SKM-1 treated with dmso at 0.1 percent for 144 hours (cell line): ENCODE measurements around the gene INPP5D.
"Not testable (repeated sequence)": the region's sequence is repeated elsewhere in the genome, so short reads cannot be mapped to it uniquely, and the experiment has no call there.

Experiments used
- DNase-seq: peaks from one replicate; lab custom pipeline; 2025; ENCODE audit not compliant: unreplicated experiment; lab: John Stamatoyannopoulos, UW

The INPP5D gene

DNA sequence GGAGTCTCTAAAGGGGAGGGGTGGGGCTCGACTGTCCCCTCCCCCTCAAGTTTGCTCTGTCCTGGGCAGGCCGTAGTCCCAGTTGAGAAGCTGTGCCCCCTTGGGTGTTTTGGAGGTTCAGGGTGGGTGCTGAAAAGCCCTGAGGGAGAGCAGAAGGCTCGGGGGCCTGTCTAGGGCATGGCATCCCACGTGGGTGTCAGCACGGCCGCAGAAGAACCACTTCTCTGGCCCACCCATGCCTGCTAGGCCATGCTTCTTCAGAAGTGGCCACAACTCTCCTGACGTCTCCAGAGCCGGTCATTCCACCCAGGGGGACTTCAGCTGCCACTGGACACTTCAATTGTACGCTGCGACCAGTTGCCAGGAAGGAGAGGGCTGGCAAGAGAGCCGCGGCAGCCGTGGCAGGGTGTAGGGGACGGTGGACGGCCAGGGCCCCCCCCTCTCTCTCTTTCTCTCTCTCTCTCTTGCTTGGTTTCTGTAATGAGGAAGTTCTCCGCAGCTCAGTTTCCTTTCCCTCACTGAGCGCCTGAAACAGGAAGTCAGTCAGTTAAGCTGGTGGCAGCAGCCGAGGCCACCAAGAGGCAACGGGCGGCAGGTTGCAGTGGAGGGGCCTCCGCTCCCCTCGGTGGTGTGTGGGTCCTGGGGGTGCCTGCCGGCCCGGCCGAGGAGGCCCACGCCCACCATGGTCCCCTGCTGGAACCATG, at the start of gene INPP5D:
TSS of gene INPP5D (plus strand) at position 546 of the 704 bp plus-strand sequence. CDS start at position 683, 137 bp downstream.
- DNase-seq, result peak; percentile 94

DNA sequence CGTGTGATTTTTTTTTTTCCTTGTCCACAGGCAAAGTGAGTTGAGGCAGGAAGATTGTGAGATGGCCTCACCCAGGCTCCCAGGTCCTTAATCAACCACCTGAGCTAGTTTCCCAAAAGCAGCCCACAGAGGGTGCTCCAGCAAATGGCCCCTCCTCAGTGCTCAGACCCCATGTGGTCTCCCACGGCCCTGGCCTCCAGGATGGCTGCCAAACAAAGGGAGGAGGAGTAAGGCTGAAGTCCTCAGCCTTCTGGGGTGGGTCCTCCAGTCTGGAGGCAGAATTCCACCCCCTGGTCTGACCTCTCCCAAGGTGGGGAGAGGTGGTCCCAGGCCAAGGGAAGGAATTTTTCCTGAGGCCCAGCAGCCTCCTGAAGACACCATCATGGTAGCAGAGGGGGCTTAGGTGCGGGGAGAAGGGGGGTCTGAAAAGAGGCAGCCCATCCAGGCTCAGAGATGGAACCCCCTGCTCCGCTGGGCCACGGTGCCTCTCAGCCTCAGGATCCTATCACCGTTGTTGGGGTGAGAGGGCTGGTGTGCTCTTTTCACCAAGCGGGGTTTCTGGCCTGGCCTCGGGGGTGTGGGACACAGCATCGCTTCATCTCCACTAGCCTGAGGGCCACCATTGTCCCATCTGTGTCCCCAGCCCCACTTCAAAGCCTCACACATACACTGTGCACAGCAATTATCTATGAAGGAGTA, 49.4 kb upstream of the INPP5D start:
- DNase-seq, result no peak

DNA sequence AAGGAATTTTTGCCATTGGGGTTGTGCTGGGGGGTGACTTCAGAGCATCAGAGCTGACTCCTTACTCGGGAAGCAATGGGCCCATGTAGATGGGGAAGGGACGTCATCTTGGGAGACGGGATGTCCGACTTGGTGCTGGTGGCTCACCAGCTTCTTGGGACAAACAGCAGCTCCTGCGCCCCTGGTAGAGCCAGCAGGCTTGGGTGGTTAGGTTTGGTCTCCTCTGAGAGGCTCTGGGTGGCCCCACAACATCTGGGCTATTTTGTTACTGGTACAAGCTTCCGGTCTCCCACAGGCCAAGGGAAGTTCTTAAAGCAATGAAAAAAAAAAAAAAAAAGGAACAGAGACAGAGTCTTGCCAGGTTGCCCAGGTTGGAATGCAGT, 48.9 kb upstream of the INPP5D start:
- DNase-seq, result no peak

DNA sequence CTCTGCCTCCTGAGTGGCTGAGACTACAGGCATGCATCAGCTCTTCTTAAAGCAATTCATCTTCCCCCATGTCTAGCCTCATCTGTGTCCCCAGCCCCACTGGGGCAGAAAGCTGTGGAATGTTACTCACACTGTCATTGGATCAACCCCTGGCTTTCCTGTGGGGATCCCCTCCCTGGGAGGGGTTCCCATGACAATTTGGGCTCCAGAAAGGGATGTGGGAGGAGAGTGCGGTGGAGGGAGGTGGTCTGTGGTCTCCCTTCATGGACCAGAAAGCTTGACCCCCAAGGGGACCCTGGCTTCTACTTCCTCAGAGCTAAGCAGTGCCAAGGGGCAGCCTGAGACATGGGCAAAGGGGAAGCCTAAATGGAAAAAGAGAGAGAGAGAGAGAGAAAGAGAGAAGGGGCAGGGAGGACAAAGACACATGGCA, 48.4 kb upstream of the INPP5D start:
- no peak for DNase-seq

DNA sequence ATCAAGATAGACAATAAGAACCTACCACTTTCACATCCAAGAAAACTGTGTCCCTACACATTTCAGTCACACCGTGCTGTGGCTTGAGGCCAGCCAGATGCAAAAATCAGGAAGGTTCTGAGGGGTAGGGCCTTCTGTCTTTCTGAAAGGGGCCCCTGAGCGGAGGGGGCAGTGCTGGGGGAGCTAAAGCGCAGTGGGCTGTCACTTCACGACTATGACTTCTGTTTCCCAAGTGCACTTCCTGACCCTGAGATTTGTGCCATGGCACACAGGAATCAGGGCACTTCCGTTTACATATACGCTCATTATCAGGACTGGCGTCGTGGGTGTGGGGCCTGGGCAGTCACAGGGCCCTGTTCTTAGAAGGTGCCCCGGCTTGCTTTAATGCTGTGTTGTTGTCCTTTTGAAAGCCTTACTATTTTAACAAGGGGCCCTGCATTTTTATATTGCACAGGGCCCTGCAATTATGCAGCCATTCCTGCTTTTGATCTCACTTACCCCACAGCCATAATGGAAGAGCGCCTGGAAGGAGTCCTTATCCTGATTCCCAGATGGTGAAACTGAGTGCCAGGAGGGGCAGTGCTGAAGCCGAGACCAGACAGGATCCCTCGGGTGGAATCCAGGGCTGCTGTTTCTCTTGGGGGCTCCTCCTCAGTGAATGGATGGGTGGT, 47.7 kb upstream of the INPP5D start:
- no peak for DNase-seq

DNA sequence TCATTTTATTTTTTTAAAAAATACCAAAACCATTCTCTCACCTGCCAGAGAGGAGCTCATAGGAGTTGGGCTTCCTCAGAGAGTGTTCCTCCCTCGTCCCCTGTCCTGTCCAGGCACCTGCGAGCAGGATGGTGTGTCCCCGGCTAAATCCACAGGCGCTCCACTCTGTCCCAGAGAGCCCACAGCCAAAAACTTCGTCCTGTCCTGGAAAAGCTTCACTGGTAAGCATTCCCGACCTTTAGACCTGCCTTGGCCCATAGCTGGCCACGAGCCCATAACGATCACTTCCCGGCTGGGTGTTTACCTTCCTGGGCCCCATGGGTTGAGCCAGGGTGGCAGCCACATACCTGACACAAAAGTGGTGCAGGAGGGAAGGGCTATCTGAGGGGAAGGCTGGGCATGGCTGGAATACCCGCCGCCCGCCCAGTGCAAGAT, 47.1 kb upstream of the INPP5D start, which contains the start of gene NGEF:
TSS of gene NGEF (minus strand) at position 230 of the 435 bp plus-strand sequence. CDS start 38,366 bp downstream, outside the sequence.
- no peak for DNase-seq

DNA sequence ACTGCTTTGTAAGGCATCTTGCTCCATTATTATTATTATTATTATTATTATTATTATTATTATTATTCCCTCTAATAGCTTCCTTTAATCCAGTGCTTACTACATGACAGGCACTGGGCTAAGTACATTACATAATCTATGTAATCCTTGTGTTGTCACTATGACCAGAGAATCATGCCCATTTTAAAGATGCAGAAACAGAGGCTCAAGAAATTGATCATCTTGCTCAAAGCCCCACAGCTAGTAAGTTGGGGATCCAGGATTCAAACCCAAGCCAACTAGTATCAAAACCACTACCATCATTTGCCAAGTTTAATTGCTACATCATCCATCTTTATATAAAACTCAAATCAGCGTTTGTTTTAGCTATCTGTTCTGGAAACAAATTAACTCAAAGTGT, 46.5 kb upstream of the INPP5D start:
- DNase-seq, result no peak

DNA sequence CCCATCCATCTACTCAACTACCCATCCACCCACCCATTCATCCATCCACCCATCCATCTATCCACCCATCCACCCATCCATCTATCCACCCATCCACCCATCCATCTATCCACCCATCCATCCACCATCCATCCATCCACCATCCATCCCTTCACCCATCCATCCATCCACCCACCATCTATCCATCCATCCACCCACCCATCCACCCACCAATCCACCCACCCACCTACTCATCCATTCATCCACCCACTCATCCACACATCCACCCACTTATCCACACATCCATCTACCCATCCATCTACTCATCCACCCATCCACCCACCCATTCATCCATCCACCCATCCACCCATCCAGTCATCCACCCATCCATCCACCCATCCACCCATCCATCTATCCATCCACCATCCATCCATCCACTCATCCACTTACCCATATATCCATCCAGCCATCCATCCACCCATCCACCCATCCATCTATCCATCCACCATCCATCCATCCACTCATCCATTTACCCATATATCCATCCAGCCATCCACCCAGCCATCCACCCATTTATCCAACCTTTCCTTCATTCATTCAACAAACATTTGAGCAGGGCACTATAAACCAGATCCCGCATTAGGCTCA, 45.0 kb upstream of the INPP5D start:
- DNase-seq, result no peak

DNA sequence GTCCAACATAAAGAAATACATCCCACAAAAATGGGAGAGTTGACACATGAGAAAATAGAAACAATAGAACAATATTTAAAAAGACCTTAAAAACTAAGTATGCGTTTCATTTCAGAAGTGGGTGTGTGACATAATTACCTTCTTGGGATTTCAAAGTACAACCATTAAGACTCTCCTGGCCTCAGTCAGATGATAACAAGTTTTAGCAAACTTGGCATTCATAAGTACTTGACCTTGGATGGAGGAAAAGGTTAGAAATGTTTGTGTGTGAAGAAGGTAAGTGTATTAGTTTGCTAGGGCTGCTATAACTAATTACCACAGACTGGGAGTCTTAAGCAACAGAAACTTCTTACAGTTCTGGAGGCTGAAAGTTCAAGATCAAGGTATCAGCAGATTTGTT, 42.2 kb upstream of the INPP5D start:
- no peak for DNase-seq

DNA sequence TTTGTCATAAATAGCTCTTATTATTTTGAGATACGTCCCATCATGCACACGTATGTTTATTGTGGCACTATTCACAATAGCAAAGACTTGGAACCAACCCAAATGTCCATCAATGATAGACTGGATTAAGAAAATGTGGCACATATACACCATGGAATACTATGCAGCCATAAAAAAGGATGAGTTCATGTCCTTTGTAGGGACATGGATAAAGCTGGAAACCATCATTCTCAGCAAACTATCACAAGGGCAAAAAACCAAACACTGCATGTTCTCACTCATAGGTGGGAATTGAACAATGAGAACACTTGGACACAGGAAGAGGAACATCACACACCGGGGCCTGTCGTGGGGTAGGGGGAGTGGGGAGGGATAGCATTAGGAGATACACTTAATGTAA, 40.5 kb upstream of the INPP5D start:
- DNase-seq, result not testable (repeated sequence)

DNA sequence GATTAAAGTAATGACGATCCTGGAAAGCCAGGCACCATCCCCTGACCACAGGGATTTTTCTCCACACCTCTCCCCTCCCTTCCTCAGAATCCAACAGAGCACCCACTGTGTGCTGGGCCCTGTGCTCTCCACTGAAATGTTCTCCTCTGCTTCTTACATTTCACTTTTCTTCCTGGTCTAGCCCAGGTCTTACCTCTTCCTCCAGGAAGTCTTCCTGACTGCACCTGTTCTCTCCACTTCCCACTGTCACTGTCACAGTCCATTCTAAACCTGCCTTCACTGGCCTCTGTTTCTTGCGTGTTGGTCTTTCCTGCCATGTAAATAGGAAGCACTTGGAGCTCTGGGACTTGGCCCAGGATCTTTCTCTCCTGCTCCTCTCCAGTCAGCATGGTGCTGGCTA, 39.7 kb upstream of the INPP5D start:
- DNase-seq, result no peak

DNA sequence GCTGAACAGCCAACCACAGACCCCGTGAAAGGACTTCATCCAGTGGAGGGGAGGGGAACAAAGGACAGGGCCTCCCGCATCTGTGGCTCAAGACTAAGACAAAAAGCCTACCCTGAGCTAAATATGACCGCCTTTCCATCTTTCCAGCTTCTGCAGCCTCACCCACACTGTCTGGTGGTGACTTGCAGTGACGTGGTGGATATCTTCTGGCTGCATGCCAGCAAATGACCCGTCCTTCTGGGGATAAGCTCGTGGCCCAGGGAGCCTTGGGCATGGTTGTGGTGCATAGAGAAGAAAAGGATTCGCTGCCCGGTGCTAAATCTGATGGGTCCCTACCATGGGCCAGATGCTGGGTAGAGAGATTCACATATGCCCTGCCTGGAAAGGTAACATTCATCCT, 38.4 kb upstream of the INPP5D start:
- DNase-seq, result no peak

DNA sequence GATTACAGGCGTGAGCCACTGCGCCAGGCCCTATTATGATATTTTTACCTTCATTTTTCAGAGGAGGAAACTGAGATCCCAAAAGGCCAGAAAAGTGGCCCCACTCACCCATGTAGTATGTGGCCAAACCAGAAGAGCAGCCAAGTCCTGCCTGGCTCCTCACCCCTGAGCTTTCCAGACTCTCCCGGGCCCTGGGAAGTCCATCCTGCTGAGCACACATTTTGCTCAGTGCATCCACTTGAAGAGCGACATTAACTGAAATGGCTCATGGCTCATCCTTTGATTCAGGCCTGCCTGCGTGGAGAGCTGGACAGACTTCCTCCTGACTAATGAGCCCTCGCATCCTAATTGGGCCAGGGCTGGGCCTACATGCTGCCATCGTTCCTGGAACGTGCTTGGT, 37.6 kb upstream of the INPP5D start:
- DNase-seq, result no peak

DNA sequence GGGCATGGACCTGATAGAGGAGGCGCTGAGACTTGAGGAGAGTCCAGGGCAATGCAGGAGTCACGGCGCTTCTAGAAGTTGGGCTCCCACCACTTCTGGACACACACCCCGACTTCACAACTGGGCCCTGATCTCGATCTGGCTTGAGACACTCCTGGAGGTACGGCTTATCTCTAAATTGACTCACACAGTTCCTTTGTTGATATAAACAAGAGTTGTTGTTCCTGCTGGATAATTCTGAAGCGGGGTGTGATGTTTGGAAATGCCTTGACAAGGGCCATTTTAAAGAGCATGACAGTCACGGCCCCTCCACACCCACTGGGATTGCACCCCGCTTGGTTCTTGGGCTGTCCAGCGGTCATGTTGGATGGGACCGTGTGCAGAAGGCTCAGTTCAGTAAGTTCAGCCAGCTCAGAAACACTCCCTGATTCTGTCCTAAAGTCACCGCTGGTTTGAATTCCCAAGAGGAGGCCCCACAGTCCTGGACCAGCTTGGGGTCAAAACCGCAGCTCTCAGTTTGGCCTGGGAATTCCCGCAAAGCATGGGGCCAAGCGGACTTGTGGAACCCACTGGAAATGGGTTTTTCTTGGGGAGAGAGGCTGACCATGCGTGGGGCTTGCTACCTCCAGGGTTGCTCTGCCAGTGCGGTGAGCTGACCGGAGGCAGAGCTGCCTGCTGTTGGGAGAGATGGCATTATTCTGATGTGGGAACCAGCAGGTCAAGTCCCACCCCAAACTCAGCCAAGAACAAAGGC, 37.0 kb upstream of the INPP5D start:
- DNase-seq, result no peak

DNA sequence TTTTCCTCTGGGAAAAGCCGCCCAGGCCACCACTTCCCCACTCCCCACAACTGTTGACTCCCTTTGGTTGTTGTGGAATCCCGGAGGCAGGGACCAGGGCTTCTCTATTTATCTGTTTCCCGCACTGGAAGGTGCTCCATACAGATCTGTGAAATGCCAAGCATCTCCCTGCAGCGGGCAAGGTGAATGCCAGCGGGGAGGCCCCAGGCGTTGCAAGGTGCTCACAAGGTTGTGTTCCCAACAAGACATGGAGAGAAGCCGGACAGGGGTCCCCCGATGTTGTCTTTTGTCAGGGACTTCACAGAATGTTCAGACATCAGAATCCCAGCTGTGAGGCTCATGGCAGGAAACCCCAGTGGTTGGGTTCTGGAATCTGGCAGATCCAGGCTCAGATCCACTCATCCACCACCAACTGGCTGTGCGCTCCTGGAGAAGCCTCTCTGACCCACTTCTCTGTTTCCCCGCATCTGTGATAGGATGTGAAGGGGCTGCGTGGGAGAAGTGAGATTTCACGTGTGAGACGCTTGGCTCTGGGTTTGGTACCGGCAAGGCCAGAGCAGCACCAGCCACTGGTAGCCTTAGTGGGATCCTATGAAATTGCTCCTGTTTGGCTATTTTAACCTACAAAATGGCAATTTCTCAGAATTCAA, 36.3 kb upstream of the INPP5D start:
- DNase-seq, result no peak

DNA sequence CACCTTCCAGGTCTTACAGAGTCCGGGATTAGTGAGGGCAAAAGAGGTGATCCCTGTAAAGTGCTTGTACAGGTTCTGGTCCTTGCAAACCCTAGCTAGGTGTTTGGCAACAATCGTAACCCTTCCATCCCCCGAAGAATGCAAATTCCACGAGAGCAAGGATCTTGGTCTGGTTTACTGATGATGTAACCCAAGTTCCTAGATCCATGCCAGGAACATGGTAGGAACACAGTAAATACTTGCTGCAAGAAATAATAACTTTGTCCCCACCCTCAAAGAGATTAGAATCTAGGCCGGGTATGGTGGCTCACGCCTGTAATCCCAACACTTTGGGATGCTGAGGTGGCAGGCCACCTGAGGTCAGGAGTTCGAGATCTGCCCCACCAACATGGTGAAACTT, 34.4 kb upstream of the INPP5D start:
- DNase-seq, result no peak

DNA sequence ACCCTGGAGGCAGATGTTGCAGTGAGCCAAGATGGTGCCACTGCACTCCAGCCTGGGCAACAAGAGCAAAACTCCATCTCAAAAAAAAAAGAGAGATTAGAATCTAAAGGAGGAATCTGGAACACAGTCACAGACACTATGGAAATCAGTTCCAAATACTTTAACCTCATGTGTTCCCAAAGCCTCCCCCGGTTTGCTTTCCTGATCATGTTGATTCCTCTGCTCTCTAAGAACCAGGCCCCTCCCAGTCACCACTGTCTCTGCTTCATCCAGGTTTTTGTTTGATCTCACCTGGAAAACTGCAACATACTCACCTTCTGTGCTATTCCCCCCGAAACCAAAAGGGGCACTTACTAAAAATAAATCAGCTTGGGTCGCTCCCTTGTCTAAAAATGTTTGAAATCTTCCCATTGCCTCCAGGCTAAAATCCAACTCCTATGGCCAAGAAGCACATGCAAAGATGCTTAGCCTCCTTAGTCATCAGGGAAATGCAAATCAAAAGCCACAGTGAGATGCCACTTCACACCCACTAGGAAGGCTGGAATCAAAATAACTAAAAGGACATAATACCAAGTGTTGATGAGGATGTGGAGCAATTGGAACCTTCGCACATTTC, 33.8 kb upstream of the INPP5D start:
- DNase-seq, result no peak

DNA sequence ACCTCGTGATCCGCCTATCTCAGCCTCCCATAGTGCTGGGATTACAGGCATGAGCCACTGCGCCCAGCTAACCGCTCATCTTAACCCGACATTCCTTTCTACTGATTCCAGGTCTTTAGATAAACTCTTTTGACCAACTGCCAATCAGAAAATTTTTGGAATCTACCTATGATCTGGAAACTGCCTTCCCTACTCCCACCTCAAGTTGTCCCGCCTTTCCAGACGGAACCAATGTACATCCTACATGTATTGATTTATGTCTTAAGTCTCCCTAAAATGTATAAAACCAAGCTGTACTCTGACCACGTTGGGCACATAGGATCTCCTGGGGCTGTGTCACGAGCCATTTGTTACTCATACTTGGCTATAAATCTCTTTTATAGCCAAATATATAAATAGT, 30.8 kb upstream of the INPP5D start:
- no peak for DNase-seq

DNA sequence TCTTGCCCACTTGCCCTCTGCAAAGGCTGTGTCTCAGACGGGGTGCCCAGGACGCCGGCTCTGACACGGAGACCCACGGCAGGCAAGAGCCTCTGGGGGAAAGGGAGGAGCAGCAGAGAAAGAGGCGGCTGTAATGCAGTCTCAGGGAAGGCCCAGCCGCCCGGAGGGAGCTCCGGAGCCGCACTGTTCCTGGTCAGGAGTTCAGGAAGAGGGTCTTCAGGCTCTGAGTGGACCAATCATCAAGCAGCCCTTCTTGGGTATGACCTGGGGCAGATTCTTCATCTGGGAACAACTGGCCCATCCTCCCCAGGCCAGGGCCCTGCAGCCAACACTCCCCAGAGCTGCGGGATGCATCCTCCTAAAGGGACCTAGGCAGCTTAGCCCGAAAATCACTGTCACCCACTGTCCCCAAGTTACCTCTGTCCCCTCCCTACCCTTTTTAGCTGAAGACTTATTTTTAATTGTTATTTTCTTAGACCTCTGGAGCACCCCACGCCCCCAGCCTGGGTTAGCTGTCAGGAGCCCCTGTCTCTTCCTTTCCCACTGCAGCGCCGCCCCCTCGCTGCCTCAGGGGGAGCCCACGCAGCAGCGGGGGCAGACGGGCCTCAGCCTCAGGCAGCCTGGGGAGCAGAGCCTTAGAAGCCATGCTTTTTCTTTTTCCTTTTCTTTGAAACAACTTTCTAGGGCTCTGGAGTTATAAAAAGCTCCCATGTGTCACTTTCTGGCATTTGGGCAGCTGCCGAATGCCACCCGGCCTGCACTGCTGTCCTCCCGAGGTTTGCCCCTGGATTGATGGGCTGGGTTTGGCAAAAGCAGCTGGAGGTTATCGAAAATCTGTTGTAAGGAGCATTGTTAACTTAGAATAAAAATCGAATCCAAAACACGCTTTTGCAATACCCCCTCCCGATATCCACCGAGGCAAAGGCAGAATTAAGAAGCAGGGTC, 28.3 kb upstream of the INPP5D start:
- DNase-seq, result no peak
